GM13977 (cell line): ENCODE data around the gene COL5A1.
"Not testable (repeated sequence)": the region's sequence is repeated elsewhere in the genome, so short reads cannot be mapped to it uniquely, and the experiment has no call there.

Experiments used
- DNase-seq: peaks from one replicate; pipeline ENCODE4 v3.0.0; 2012; ENCODE audit warnings: low spot score
- CTCF ChIP-seq: IDR thresholded peaks from 2 replicates; pipeline ENCODE4 v1.5.1; 2012; ENCODE audit warnings: mild to moderate bottlenecking, control low read depth; ENCODE audit not compliant: insufficient read depth; ENCODE audit errors: extremely low read depth, missing control alignments
- in situ Hi-C: fragments of 300-500 bp; cut with MboI; formaldehyde crosslinking; loops from one replicate; pipeline ENCODE4 v1.12.0; 2022; ENCODE audit warnings: low sequenced_read_pairs, low pct_unique_long_range_greater_than_20kb, mixed read lengths, inconsistent platforms; ENCODE audit not compliant: unreplicated experiment

The COL5A1 gene

GRCh38 chr9:134681061-134681661, 39.6 kb downstream of the COL5A1 start:
- DNase-seq = no peak
- in situ Hi-C loops = loop anchor here (25.0 kb wide), 1 partner anchor 731 kb away; no protein-coding TSS in a partner anchor
- TF ChIP-seq CTCF = no peak

GRCh38 chr9:134682026-134682425, 40.4 kb downstream of the COL5A1 start:
- no peak for TF ChIP-seq CTCF
- DNase-seq = no peak
- in situ Hi-C loops = loop anchor here (25.0 kb wide), 1 partner anchor 730 kb away; no protein-coding TSS in a partner anchor

- no peak for DNase-seq
- in situ Hi-C loops = loop anchor here (25.0 kb wide), 1 partner anchor 729 kb away; no protein-coding TSS in a partner anchor
- no peak for TF ChIP-seq CTCF
These were observed 41.2 kb downstream of the COL5A1 start for GRCh38 chr9:134682651-134683364.

GRCh38 chr9:134683714-134684374, 42.2 kb downstream of the COL5A1 start:
- TF ChIP-seq CTCF = no peak
- no peak for DNase-seq
- in situ Hi-C loops = loop anchor here (25.0 kb wide), 1 partner anchor 728 kb away; no protein-coding TSS in a partner anchor

- DNase-seq = no peak
- in situ Hi-C loops = loop anchor here (25.0 kb wide), 1 partner anchor 728 kb away; no protein-coding TSS in a partner anchor
- TF ChIP-seq CTCF = no peak
These were observed 42.7 kb downstream of the COL5A1 start for GRCh38 chr9:134684375-134684723.

GRCh38 chr9:134684941-134685340, 43.3 kb downstream of the COL5A1 start:
- DNase-seq = not testable (repeated sequence)
- in situ Hi-C loops = loop anchor here (25.0 kb wide), 1 partner anchor 727 kb away; no protein-coding TSS in a partner anchor
